ENCODE measurements around the gene IPO4. TPM values are rescaled to one million over a fixed set of nuclear protein-coding genes. Genes with fewer than 3 reads are reported as not detected.

The IPO4 gene
- total RNA-seq, 1 donor from 2014 or later, result 41.5 TPM

DNA sequence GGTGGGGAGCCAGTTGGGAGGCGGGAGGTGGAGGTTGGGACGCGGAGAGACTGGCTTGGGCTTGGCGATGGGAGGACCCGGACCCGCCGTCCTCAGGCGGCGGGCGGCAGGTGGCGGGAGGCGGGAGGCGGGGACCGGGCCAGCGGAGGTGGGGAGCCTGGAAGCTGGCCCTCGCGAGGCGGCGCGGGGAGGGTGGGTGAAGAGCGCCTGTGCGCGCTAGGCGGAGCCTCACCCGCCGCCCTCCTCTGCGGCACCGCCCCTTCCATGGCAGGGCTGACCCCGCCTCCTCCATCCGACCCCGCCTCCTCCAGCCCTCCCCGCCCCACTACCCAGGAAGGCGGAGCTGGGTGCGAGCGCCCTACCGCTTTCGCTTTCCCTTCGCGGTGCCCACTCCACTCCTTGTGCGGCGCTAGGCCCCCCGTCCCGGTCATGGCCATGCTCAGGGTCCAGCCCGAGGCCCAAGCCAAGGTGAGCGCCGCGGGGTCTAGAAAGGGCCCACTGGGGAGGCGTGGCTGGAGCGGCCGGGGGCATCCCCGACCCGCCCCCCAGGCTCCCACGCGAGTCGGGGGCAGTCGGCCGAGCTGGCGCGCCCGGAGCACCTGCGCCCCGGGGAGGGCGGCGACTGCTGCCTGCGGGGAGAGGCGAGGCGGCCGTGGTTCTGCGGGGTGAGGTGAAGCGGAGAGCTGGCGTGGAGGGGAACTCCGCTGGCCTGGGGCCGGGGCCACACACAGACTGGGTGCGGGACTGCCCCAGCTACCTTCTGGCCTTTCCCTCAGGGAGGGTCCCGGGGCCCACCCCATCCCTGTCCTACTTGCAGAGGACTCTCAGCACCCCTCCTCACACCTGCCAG lies 52.6 kb downstream of the IPO4 start, which contains the start of gene PSME1:
TSS of gene PSME1 (plus strand) at position 361 of the 850 bp plus-strand sequence. CDS start at position 430, 69 bp downstream.
- no peak for DNase-seq (ENCODE audit: extremely low read depth, low read depth, low spot score)

DNA sequence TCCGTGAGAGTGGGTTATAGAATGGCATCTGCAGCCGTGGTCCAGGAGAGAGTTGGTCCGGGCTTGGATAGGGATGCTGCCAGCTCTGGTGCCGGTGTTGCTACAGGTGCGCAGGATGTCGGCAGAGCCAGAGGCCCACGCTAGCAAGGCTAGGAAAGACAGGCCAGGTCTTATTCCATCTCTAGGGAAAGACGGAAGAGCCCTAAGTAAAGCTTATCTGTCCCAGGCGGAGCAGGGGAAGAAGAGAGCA lies 53.1 kb downstream of the IPO4 start:
- no peak for DNase-seq (ENCODE audit: extremely low read depth, low read depth, low spot score)

DNA sequence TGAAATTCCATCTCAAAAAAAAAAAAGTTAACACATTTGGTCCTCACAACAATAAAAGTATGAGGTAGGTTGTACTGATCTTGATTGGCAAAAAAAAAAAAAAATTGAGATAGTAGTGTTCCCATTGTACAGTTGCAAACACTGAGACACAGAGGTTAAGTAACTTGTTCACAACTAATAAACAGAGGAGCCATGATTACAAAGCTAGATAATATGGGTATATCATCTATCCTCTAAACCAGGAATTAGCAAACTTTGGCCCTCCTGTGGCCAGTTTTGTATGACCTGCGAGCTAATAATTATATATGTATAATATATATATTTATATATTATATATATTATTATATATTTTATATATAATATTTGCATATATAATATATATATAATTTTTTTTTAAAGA lies 54.9 kb downstream of the IPO4 start:
- DNase-seq (ENCODE audit: extremely low read depth, low read depth, low spot score), result no peak

DNA sequence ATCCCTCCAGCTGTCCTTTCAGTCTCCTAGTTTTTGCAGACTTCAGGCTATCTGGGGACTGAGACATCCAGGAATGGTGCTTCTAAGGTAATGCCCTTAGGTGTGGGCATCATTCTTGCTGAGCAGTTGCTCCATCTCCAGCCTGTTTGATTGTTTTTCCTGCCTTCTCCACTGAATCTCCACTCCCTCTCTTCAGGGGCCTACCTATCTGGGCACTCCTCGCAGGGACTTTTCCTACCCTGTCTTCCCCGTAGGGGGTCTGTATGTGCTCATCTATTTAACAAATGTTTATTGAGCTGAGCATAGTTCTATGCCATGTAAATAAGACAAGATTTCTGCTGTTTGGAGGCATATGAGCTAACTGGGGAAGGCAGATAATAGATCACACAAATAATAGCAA lies 55.6 kb downstream of the IPO4 start:
- no peak for DNase-seq (ENCODE audit: extremely low read depth, low read depth, low spot score)

DNA sequence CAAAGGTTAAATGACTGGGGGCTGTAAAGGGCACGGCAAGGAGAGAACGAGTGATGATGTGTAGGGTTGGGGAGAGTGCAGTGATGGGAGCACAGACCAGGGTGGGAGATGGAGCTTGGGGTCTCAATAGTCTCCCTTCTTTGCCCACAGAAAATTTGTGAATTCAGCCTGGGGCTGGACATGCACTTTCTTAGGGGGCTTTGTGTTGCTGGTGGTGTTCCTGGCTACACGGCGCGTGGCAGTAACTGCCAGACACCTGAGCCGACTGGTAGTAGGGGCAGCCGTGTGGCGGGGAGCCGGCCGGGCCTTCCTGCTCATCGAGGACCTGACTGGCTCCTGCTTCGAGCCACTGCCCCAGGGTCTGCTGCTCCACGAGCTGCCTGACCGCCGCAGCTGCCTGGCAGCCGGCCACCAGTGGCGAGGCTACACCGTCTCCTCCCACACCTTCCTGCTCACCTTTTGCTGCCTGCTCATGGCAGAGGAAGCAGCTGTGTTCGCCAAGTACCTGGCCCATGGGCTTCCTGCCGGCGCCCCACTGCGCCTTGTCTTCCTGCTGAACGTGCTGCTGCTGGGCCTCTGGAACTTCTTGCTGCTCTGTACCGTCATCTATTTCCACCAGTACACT lies 56.4 kb downstream of the IPO4 start:
- no peak for DNase-seq (ENCODE audit: extremely low read depth, low read depth, low spot score)

DNA sequence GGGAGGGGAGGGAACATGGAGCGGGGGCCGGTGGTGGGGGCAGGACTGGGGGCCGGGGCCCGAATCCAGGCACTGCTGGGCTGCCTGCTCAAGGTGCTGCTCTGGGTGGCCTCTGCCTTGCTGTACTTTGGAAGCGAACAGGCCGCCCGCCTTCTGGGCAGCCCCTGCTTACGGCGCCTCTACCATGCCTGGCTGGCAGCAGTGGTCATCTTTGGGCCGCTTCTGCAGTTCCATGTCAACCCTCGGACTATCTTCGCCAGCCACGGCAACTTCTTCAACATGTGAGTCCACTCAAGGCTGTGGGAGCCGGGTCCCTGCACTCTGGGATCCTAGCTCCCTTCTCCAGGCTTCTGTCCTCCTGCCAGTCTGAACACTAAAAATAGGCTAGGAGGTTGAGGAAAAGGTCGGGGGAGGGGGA lies 57.1 kb downstream of the IPO4 start:
- DNase-seq (ENCODE audit: extremely low read depth, low read depth, low spot score), result no peak

DNA sequence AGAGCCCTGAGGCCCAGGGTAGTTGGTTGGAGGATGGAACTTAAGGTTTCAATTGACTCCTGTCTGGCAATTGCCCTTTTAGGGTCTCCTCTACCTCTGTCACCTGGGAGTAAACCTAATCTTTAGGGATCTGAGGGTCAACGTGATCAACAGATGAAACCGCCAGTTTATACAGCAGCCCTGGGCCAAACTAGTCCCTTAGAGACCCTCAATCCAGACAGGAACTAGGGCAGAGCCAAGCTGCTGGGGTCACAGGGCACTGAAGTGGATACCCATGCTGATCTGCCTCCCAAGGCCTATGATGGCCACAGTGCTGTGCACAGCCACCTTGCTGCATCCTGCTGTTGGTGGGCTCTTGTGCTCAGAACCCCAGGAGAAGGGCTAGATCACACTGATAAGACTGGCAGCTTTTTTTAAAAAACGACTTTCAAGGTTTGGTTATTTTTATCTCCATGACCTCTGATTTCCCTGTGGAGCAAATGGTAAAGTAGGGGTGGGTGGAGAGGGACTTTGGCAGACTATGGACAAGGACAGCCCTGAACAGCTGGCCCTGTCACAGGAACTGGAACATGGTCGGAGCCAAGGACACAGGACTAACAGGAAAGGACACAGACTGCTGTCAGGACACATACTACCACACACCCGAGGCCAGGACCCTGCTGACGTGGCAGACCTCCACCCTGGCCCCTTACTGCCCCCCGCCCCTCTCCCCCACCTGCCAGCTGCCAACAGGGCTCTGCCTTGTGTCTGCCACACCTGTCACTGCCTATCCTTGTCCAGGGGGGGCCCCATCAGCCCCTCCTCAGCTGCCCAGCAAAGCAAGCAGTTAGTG lies 57.7 kb downstream of the IPO4 start:
- no peak for DNase-seq (ENCODE audit: extremely low read depth, low read depth, low spot score)

DNA sequence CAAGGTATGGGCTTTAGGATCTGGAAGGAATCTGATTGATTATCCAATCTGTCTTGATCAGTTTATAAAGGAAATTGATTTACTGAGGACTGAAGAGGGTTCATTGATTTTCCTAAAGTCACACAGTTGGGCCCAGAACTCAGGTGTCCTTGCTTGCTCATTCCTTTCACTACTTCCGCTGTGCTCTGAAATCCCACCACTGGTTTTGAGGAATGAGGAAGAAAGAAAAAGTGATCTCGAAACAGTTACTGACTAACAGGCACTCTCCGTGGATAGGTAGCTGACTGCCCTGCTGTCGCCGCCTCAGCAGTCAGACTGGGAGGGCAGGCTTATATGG lies 58.3 kb downstream of the IPO4 start, which contains the start of gene FITM1:
TSS of gene FITM1 (plus strand) at position 280 of the 337 bp plus-strand sequence. CDS start 905 bp downstream, outside the sequence.
- DNase-seq (ENCODE audit: extremely low read depth, low read depth, low spot score), result no peak

Other genes with a start within 250 kb of the IPO4 start
- 24.2 and 46.5 TPM in 2 replicates for gene DHRS4, start 235.0 kb downstream of the IPO4 start, total RNA-seq
- gene DHRS4L2, start 199.9 kb downstream of the IPO4 start, total RNA-seq, result 8.5 and 8.7 TPM in 2 replicates
- gene CARMIL3, start 136.8 kb downstream of the IPO4 start, total RNA-seq, result 0.06 and 0.19 TPM in 2 replicates
- gene CPNE6, start 117.3 kb downstream of the IPO4 start, total RNA-seq, result not detected in 2 replicates
- gene PCK2, start 94.5 kb downstream of the IPO4 start, total RNA-seq, result 6.4 and 11.4 TPM in 2 replicates
- gene DCAF11, start 74.0 kb downstream of the IPO4 start, total RNA-seq, result 36.4 and 57.0 TPM in 2 replicates
- gene NRL, start 73.9 kb downstream of the IPO4 start, total RNA-seq, result 0.70 and 4.9 TPM in 2 replicates
- gene FITM1, start 58.2 kb downstream of the IPO4 start, total RNA-seq, result 0.29 TPM in 1 of 2 replicates, not detected in the other
- gene PSME1, start 52.6 kb downstream of the IPO4 start, total RNA-seq, result 235 and 321 TPM in 2 replicates
- gene EMC9, start 47.2 kb downstream of the IPO4 start, total RNA-seq, result 12.3 and 16.9 TPM in 2 replicates
- gene PSME2, start 42.2 kb downstream of the IPO4 start, total RNA-seq, result 101 and 165 TPM in 2 replicates
- gene RNF31, start 41.3 kb downstream of the IPO4 start, total RNA-seq, result 42.1 and 77.5 TPM in 2 replicates
- 45.4 and 73.1 TPM in 2 replicates for gene IRF9, start 27.6 kb downstream of the IPO4 start, total RNA-seq
- 46.3 and 55.0 TPM in 2 replicates for gene REC8, start 16.7 kb downstream of the IPO4 start, total RNA-seq
- 77.2 and 94.9 TPM in 2 replicates for gene TM9SF1, start 6.6 kb upstream of the IPO4 start, total RNA-seq
- not detected in 2 replicates for gene TSSK4, start 16.9 kb upstream of the IPO4 start, total RNA-seq
- 32.0 and 52.3 TPM in 2 replicates for gene CHMP4A, start 24.7 kb upstream of the IPO4 start, total RNA-seq
- gene MDP1, start 27.2 kb upstream of the IPO4 start, total RNA-seq, result 10.2 and 11.2 TPM in 2 replicates
- 226 and 248 TPM in 2 replicates for gene NEDD8, start 43.6 kb upstream of the IPO4 start, total RNA-seq
- gene GMPR2, start 44.1 kb upstream of the IPO4 start, total RNA-seq, result 51.6 and 94.0 TPM in 2 replicates
- 40.6 and 42.4 TPM in 2 replicates for gene TINF2, start 53.8 kb upstream of the IPO4 start, total RNA-seq
- 0.64 and 2.5 TPM in 2 replicates for gene TGM1, start 74.4 kb upstream of the IPO4 start, total RNA-seq
- gene RABGGTA, start 82.8 kb upstream of the IPO4 start, total RNA-seq, result 28.7 and 42.6 TPM in 2 replicates
- gene DHRS1, start 111.0 kb upstream of the IPO4 start, total RNA-seq, result 18.0 and 36.1 TPM in 2 replicates
- 19.3 and 25.6 TPM in 2 replicates for gene NOP9, start 111.0 kb upstream of the IPO4 start, total RNA-seq
- 2.0 and 2.5 TPM in 2 replicates for gene CIDEB, start 119.2 kb upstream of the IPO4 start, total RNA-seq
- gene LTB4R2, start 121.3 kb upstream of the IPO4 start, total RNA-seq, result 1.8 and 8.4 TPM in 2 replicates
- 5.3 and 7.9 TPM in 2 replicates for gene LTB4R, start 122.7 kb upstream of the IPO4 start, total RNA-seq
- 63.3 and 115 TPM in 2 replicates for gene ADCY4, start 146.3 kb upstream of the IPO4 start, total RNA-seq
- gene RIPK3, start 151.2 kb upstream of the IPO4 start, total RNA-seq, result 1.3 and 2.6 TPM in 2 replicates
- gene NFATC4, start 179.4 kb upstream of the IPO4 start, total RNA-seq, result 24.3 and 42.5 TPM in 2 replicates
- gene NYNRIN, start 210.2 kb upstream of the IPO4 start, total RNA-seq, result 8.5 and 19.8 TPM in 2 replicates
- gene CBLN3, start 240.9 kb upstream of the IPO4 start, total RNA-seq, result 4.7 TPM in 2 replicates
- gene KHNYN, start 241.1 kb upstream of the IPO4 start, total RNA-seq, result 39.8 and 57.6 TPM in 2 replicates